IPS DF 4.7 (cell line): ENCODE results near the gene MIAT.

Source experiments
- DNase-seq: peaks from one replicate; pipeline ENCODE4 v3.0.0-alpha.2; 2013; ENCODE audit warnings: low spot score; ENCODE audit errors: extremely low read depth

The MIAT gene

DNA sequence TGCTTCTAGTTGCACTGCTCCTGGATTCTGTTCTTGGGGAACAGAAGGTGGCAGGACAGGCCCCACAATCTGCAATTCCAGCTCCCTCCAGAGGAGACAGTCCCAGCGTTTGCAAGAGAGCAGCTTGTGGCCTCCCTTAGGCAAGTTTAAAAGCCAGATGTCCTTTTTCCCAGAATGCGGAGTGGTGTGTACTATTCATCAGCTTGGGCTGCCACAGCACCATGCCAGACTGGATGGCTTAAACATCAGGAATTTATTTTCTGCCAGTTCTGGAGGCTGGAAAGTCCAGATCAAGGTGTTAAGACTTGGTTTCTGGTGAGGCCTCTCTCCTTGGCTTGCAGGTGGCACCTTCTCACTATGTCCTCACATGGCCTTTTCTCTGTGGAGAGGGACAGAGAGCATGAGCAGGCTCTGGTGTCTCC, 11.7 kb downstream of the MIAT start:
- no peak for DNase-seq

- DNase-seq: no peak
Measured at GRCh38 chr22:26670459-26670858, 13.1 kb downstream of the MIAT start.

GRCh38 chr22:26671317-26672059, 14.1 kb downstream of the MIAT start:
- no peak for DNase-seq

GRCh38 chr22:26672060-26672471, 14.7 kb downstream of the MIAT start:
- no peak for DNase-seq

DNA sequence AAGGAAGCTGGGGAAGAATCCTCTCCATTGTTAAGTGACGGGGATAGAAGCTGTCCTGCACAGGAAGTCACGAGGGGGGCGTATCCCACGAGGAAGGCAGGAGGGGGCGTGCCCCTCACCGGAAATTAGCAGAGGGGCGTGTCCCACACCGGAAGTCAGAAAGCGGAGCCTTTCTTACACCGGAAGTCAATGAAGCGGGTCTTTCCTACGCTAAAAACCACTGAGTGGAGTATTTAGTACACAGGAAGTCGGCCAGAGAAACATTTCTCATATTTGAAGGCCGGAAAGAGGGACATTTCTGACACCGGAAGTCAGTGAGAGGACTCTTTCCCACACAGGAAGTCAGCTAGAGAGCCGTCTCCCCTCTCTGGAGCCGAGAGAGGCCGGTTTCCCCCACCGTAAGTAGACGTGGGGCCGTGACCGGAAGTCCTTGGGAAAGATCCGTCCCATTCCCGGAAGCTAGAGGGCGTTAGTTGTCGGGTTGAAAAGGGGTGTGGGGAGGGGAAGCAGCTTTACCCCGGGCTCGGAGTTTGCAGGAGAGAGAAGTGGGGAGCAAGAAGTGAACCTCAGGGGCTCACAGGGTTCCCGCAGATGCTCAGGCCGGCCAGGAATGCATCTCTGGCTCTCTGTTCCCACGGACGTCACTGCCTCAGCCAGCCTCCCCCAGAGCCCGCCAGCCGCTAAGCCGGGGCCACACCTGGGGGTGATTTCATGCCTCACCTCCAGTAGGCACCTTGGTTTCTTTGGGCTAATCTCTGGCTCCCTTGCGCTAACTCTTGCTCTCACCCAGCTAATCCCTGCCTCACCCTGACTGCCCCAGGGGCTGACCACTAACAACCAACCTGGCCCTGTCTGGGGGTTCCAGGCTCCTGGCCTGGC, 15.4 kb downstream of the MIAT start:
- DNase-seq: peak; percentile 84

DNA sequence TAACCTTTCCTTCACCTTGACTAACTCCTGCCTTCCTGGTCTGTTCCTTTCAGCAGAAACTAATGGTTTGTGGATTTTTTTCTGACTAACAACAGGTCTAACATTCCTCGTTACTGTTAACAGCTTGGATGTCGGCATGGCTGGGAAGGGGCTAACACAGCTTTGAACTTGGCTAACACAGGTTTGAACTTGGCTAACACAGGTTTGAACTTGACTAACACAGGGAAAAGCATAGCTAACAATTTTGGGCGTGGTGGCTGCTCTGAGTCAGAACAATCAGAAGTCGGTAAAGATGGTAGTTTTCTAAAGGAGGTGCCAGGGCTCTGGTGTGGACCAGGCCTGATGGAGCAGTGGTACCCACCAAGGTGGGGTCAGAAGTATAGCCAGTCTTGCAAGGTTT, 16.1 kb downstream of the MIAT start:
- DNase-seq: no peak

- no peak for DNase-seq
Measured at GRCh38 chr22:26674211-26675190, 17.1 kb downstream of the MIAT start.

GRCh38 chr22:26675687-26676268, 18.4 kb downstream of the MIAT start:
- no peak for DNase-seq

DNA sequence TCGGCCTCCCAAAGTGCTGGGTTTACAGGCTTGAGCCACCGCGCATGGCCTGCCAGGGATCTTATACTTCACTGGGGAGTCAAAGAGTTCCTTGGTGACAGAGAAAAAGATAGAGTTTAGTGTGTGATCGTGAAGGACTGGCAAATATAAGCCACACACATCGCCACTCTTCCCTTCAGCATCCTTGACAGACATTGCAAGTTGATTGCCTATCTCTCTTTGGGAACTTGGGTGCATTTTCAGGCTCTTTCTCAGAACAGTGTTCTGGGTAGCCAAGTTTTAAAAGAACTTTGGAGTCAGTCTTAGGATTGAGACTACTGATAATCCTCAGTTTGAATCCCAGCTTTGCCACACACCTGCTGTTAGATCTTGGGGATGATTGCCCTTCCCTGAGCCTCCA, 19.8 kb downstream of the MIAT start:
- DNase-seq: no peak

DNA sequence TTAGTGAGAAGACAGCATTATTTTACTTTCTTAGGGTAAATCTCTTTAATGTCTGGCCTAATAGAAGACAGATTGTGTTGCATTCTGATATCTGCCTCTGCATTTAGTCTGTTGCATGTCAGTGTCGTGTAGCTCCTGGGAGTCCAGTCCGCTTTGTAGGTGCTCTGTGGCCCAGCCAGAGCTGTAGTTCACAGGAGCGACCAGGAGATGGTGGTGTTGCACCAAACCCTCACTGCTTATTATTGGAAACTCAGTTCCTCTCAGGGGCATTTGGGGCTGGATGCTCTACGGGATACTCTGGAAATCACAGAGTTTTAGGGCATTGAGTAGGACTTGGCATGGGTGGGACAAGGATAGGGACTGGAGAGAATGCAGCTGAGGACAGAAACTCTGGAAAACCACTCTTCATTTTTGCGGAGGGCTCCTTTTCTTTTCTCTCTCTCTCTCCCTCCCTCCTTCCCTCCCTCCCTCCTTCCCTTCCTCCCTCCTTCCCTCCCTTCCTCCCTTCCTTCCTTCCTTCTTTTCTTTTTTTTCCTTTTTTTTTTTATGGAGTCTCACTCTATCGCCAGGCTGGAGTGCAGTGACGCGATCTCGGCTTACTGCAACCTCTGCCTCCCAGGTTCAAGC, 21.7 kb downstream of the MIAT start:
- DNase-seq: peak; percentile 90

- DNase-seq: no peak
Measured at GRCh38 chr22:26680485-26680884, 23.1 kb downstream of the MIAT start.

- no peak for DNase-seq
Measured at GRCh38 chr22:26681395-26681821, 24.0 kb downstream of the MIAT start.

GRCh38 chr22:26684168-26684567, 26.8 kb downstream of the MIAT start:
- no peak for DNase-seq

DNA sequence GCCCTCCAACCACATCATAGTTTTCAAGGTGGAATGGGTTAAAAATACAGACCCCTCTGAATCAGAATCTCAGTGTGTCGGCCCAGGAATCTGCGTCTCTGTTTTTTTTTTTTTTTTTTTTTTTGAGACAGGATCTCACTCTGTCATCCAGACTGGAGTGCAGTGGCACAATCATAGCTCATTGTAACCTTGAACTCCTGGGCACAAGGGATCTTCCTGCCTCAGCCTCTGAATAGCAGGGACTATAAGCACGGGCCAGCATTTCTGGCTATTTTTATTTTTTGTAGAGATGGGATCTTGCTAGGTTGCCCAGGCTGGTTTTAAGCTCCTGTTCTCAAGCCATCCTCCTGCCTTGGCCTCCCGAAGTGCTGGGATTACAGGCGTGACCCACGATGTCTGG, 28.2 kb downstream of the MIAT start:
- no peak for DNase-seq

- no peak for DNase-seq
Measured at GRCh38 chr22:26687439-26687838, 30.1 kb downstream of the MIAT start.

- no peak for DNase-seq
Measured at GRCh38 chr22:26689513-26690301, 32.3 kb downstream of the MIAT start.

DNA sequence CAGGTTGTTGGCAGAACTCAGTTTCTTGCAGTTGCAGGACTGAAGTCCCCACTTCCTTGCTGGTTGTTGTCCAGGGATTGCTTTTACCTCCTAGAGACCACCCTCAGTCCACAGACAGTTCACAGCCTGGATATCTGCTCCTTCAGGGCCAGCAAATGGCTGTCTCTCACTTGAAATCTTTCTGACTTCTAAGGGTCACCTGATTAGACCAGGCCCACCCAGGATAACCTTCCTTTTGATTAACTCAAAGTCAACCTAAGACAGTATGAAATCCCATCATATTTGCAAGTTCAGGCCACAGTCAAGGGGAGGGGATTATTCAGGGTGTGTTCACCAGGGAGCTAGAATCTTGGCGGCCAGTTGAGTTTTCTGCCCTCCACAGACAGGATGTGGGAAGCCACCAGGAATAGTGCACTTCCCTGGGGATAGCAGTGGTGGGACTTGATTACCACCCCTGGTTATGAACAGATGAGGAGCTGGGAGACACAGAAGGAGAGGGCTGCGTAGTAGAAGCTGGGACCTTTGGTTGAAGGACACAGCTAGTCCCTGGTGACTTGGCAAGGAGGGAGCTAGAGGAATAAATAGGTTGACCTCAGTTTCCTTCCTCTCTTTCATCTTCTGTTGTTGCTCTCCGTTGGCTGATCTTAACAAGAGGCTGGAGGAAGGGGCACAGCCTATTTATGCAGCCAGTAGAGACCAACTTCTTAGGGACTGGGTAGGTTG, 33.4 kb downstream of the MIAT start:
- DNase-seq: no peak

DNA sequence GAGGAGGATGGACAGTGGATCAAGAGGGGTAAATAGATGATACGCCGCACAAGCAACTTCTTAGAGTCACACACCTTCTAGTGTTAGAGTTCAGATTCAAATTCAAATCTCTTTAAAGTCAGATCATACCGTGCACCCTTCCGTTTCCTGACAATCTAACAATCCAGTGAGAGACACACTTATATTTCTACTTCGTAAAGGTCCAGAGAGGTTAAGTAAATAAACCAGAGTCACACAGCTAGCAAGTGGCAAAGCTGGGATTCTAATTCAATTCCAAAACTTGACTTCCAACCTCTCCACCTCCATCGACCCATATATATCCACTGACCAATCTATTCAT, 34.0 kb downstream of the MIAT start:
- DNase-seq: no peak

GRCh38 chr22:26692215-26692614, 34.8 kb downstream of the MIAT start:
- no peak for DNase-seq
